Activated CD8-positive, alpha-beta T cell treated with anti-CD3 and anti-CD28 coated beads for 36 hours (primary cell): ENCODE measurements around the gene MYO16. TPM values are rescaled to one million over a fixed set of nuclear protein-coding genes. Genes with fewer than 3 reads are reported as not detected.

ENCODE experiments used
- ATAC-seq: fragments of 200-7000 bp; cut with Tn5 transposase; one replicate; pipeline ENCODE4 v1.10.0; 2021; ENCODE audit warnings: mild to moderate bottlenecking, moderate library complexity
- CTCF ChIA-PET: fragments of 350-600 bp; sonication (Branson Sonifier 250); formaldehyde crosslinking; loops from one replicate; lab custom pipeline; 2021; ENCODE audit warnings: antibody characterized with exemption; lab: Charles Lee
- POLR2A ChIA-PET: fragments of 350-600 bp; sonication (Branson Sonifier 250); formaldehyde crosslinking; loops from one replicate; lab custom pipeline; 2021; ENCODE audit warnings: antibody characterized with exemption; lab: Charles Lee
- DNase-seq: peaks from one replicate; pipeline ENCODE4 v3.0.0-alpha.2; 2020
- H3K27ac Mint-ChIP-seq: one replicate; pipeline ENCODE4 v1.8.0; 2021; ENCODE audit warnings: mild to moderate bottlenecking, mixed read lengths
- H3K27me3 Mint-ChIP-seq: one replicate; pipeline ENCODE4 v1.8.0; 2021; ENCODE audit warnings: mixed read lengths
- H3K36me3 Mint-ChIP-seq: one replicate; pipeline ENCODE4 v1.8.0; 2021; ENCODE audit warnings: low read depth, mixed read lengths
- H3K4me1 Mint-ChIP-seq: one replicate; pipeline ENCODE4 v1.8.0; 2021; ENCODE audit warnings: low read depth, mixed read lengths
- H3K4me3 Mint-ChIP-seq: one replicate; pipeline ENCODE4 v1.8.0; 2021; ENCODE audit warnings: mild to moderate bottlenecking, moderate library complexity, mixed read lengths
- H3K9me3 Mint-ChIP-seq: one replicate; pipeline ENCODE4 v1.8.0; 2021; ENCODE audit warnings: mixed read lengths
- CTCF ChIP-seq: fragments of 200-600 bp; IDR thresholded peaks from one replicate; pipeline ENCODE4 v1.8.0; 2022; ENCODE audit warnings: antibody characterized with exemption, mild to moderate bottlenecking
- intact Hi-C: fragments of 100-400 bp; cut with micrococcal nuclease; formaldehyde crosslinking; loops from one replicate; pipeline ENCODE4 v1.10.0; 2022
- total RNA-seq, 2 experiments: library from RNA; stranded (reverse); gene quantifications; one replicate each; pipeline ENCODE4 v1.2.3, GENCODE V29; 2021

MYO16 gene
- total RNA-seq, 2 experiments from 2014 or later = not detected

- POLR2A ChIA-PET = interaction anchor here (0.6 kb wide), 1 partner anchor 104 kb away, joined by 3 read pairs; no protein-coding TSS in a partner anchor
- peaks cover 1% of the 10 kb centered on the region for H3K27me3 Mint-ChIP-seq
- CTCF ChIA-PET = no interaction called here
- intact Hi-C loops = no loop called here
- TF ChIP-seq CTCF = no peak
- H3K27ac Mint-ChIP-seq = no peak overlapping the region
- no peaks in the 10 kb centered on the region for H3K4me1 Mint-ChIP-seq
- no peak for DNase-seq
- H3K4me3 Mint-ChIP-seq = no peak overlapping the region
- ATAC-seq = no peak
- H3K36me3 Mint-ChIP-seq = no peaks in the 10 kb centered on the region
- H3K9me3 Mint-ChIP-seq = no peaks in the 10 kb centered on the region
Observed at GRCh38 chr13:108680011-108680410, 50.6 kb downstream of the MYO16 start.

GRCh38 chr13:108681986-108682575 lies 52.7 kb downstream of the MYO16 start:
- no peaks in the 10 kb centered on the region for H3K36me3 Mint-ChIP-seq
- H3K27me3 Mint-ChIP-seq = peaks cover 1% of the 10 kb centered on the region
- DNase-seq = no peak
- TF ChIP-seq CTCF = no peak
- CTCF ChIA-PET = no interaction called here
- intact Hi-C loops = no loop called here
- H3K4me1 Mint-ChIP-seq = no peaks in the 10 kb centered on the region
- H3K4me3 Mint-ChIP-seq = no peak overlapping the region
- POLR2A ChIA-PET = no interaction called here
- H3K27ac Mint-ChIP-seq = no peak overlapping the region
- no peaks in the 10 kb centered on the region for H3K9me3 Mint-ChIP-seq
- no peak for ATAC-seq

- POLR2A ChIA-PET = no interaction called here
- DNase-seq (no peak), ATAC-seq (no peak)
- Mint-ChIP-seq H3K36me3 (no peaks in the 10 kb centered on the region), H3K27me3 (peaks cover 1% of the 10 kb centered on the region), H3K4me3 (no peak overlapping the region), H3K27ac (no peak overlapping the region), H3K9me3 (no peaks in the 10 kb centered on the region), H3K4me1 (no peaks in the 10 kb centered on the region)
- intact Hi-C loops = no loop called here
- CTCF ChIA-PET = no interaction called here
- no peak for TF ChIP-seq CTCF
Observed at GRCh38 chr13:108682714-108683113, 53.3 kb downstream of the MYO16 start.

GRCh38 chr13:108686027-108686426 lies 56.6 kb downstream of the MYO16 start:
- Mint-ChIP-seq H3K4me1 (no peaks in the 10 kb centered on the region), H3K9me3 (no peaks in the 10 kb centered on the region), H3K27ac (no peak overlapping the region), H3K36me3 (no peaks in the 10 kb centered on the region), H3K27me3 (no peaks in the 10 kb centered on the region), H3K4me3 (no peak overlapping the region)
- DNase-seq (no peak), ATAC-seq (no peak)
- POLR2A ChIA-PET = no interaction called here
- TF ChIP-seq CTCF = no peak
- intact Hi-C loops = no loop called here
- CTCF ChIA-PET = no interaction called here

- DNase-seq (no peak), ATAC-seq (no peak)
- no peak overlapping the region for H3K4me3 Mint-ChIP-seq
- no peaks in the 10 kb centered on the region for H3K27me3 Mint-ChIP-seq
- POLR2A ChIA-PET = no interaction called here
- H3K36me3 Mint-ChIP-seq = no peaks in the 10 kb centered on the region
- intact Hi-C loops = no loop called here
- TF ChIP-seq CTCF = no peak
- H3K27ac Mint-ChIP-seq = no peak overlapping the region
- no peaks in the 10 kb centered on the region for H3K9me3 Mint-ChIP-seq
- CTCF ChIA-PET = interaction anchor here (0.9 kb wide), 1 partner anchor 16 kb away, joined by 3 read pairs; no protein-coding TSS in a partner anchor
- H3K4me1 Mint-ChIP-seq = no peaks in the 10 kb centered on the region
Observed at GRCh38 chr13:108690726-108691125, 61.3 kb downstream of the MYO16 start.
